ENCODE results near the gene C19orf67.

Gene C19orf67

GRCh38 chr19:14056069-14056666 lies 29.4 kb downstream of the C19orf67 start:
- H3K4me3 ChIP-seq (ENCODE audit: low read depth, low read length), result no peak overlapping the region

GRCh38 chr19:14055396-14055795 lies 30.2 kb downstream of the C19orf67 start:
- TF ChIP-seq CTCF (IDR thresholded peaks at IDR 0.05; ENCODE audit: control insufficient read depth, extremely low read depth, insufficient read depth), result no peak
- no peak overlapping the region for H3K4me3 ChIP-seq (ENCODE audit: low read depth, low read length)
- no peak for DNase-seq (ENCODE audit: low read depth)

More at GRCh38 chr19:14056069-14056666, 29.4 kb downstream of the C19orf67 start:
- no peak for TF ChIP-seq CTCF (IDR thresholded peaks at IDR 0.05; ENCODE audit: control insufficient read depth, extremely low read depth, insufficient read depth)
- DNase-seq (ENCODE audit: low read depth), result no peak

GRCh38 chr19:14054721-14055120 lies 30.9 kb downstream of the C19orf67 start:
- DNase-seq (ENCODE audit: low read depth), result no peak
- H3K4me3 ChIP-seq (ENCODE audit: low read depth, low read length), result no peak overlapping the region
- TF ChIP-seq CTCF (IDR thresholded peaks at IDR 0.05; ENCODE audit: control insufficient read depth, extremely low read depth, insufficient read depth), result no peak

GRCh38 chr19:14054099-14054498 lies 31.5 kb downstream of the C19orf67 start:
- DNase-seq (ENCODE audit: low read depth), result no peak
- H3K4me3 ChIP-seq (ENCODE audit: low read depth, low read length), result no peak overlapping the region
- TF ChIP-seq CTCF (IDR thresholded peaks at IDR 0.05; ENCODE audit: control insufficient read depth, extremely low read depth, insufficient read depth), result no peak

- DNase-seq (ENCODE audit: low read depth), result no peak
- no peak overlapping the region for H3K4me3 ChIP-seq (ENCODE audit: low read depth, low read length)
- no peak for TF ChIP-seq CTCF (IDR thresholded peaks at IDR 0.05; ENCODE audit: control insufficient read depth, extremely low read depth, insufficient read depth)
Measured at GRCh38 chr19:14053500-14053899, 32.1 kb downstream of the C19orf67 start.

- TF ChIP-seq CTCF (IDR thresholded peaks at IDR 0.05; ENCODE audit: control insufficient read depth, extremely low read depth, insufficient read depth), result no peak
- no peak overlapping the region for H3K4me3 ChIP-seq (ENCODE audit: low read depth, low read length)
- no peak for DNase-seq (ENCODE audit: low read depth)
Measured at GRCh38 chr19:14053032-14053431, 32.6 kb downstream of the C19orf67 start.

- H3K4me3 ChIP-seq (ENCODE audit: low read depth, low read length), result no peak overlapping the region
- no peak for DNase-seq (ENCODE audit: low read depth)
- no peak for TF ChIP-seq CTCF (IDR thresholded peaks at IDR 0.05; ENCODE audit: control insufficient read depth, extremely low read depth, insufficient read depth)
Measured at GRCh38 chr19:14052470-14052869, 33.1 kb downstream of the C19orf67 start.

All from LNCaP clone FGC (cell line).